GM12878 (cell line): ENCODE data around the gene VIPR2.

ENCODE experiments used
- BRCA1 ChIP-seq: IDR thresholded peaks from 2 replicates; pipeline ENCODE4 v1.6.1; 2011; ENCODE audit warnings: low read depth, low read length, improper control_type of control experiment
- EZH2 ChIP-seq: IDR thresholded peaks from 2 replicates; pipeline ENCODE4 v1.6.1; 2012; ENCODE audit warnings: low read depth, mild to moderate bottlenecking, control low read depth, inconsistent platforms, low read length, borderline replicate concordance; ENCODE audit not compliant: control insufficient read depth
- POLR2A ChIP-seq: IDR thresholded peaks from 2 replicates; pipeline ENCODE4 v1.6.1; 2011; ENCODE audit warnings: low read depth, mild to moderate bottlenecking, low read length

DNA sequence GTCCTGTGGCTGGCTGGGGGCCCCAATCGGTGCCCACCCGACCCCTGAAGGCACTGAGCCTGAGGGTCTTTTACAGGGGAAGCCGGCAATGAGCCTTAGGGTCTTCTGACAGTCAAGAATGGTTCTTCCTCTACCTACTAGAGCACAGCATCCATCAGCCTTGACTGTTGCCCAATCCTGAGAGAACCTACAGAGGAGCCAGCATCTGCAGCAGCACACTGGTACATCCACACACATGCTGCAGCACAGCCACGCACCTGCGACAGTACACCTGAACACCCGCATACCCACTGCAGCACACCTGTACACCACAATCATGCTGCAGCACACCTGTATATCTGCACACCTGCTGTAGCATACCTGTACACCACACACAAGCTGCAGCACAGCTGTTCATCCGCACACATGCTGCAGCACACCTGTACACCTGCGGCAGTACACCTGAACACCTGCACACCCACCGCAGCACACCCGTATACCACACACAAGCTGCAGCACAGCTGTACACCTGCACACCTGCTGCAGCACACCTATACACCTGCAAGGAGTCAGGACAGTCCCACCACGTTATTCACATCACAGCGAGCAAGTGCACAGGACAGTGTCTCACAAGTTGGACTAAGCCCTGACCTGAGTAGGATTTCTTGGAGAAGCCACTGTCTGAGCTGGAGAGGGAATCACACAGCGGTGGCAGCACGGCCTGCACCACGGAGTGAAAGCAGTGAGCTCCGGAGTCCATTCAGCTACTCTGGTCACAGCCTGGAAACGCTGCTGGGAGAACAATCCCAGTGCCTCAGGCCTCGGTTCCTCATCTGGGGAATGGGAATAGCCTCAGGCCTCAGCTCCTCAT, 56.4 kb downstream of the VIPR2 start:
- TF ChIP-seq EZH2 (no peak), POLR2A (no peak), BRCA1 (no peak)
